ENCODE measurements around the gene STMP1.

DNA sequence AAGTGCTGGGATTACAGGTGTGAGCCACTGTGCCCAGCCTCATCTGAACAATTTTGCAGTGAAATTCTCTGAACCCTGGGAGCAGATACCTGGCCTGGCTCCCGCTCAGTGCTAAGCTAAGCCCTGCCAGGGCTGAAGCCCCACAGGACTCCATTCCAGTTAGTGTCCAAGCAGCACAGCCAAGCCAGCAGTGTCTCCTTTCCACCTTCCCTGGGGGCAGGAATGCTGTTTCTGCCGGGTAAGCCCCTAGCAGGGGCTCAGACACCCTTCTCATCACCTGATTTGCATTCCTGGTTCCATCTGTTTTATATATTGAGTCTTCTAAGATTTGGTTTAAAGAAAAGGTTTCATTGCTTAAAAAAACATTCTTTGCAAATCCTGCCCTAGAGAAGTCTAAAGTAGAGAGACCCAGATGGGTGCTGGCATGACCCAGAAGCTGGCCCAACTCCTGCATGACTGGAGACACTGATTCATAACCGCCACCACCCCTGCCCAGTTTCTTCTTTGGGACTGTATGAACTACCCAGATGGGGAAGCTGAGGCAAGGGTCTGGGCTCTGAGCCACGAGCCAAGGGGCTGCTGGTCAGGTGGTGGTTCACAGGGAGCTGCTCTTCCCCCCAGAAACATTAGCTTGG lies 51.6 kb downstream of the STMP1 start:
- no peak for TF ChIP-seq POLR2A (IDR thresholded peaks at IDR 0.05; ENCODE audit: low read depth)
- no peak for TF ChIP-seq EP300 (IDR thresholded peaks at IDR 0.05)
- TF ChIP-seq, protein P1, sequence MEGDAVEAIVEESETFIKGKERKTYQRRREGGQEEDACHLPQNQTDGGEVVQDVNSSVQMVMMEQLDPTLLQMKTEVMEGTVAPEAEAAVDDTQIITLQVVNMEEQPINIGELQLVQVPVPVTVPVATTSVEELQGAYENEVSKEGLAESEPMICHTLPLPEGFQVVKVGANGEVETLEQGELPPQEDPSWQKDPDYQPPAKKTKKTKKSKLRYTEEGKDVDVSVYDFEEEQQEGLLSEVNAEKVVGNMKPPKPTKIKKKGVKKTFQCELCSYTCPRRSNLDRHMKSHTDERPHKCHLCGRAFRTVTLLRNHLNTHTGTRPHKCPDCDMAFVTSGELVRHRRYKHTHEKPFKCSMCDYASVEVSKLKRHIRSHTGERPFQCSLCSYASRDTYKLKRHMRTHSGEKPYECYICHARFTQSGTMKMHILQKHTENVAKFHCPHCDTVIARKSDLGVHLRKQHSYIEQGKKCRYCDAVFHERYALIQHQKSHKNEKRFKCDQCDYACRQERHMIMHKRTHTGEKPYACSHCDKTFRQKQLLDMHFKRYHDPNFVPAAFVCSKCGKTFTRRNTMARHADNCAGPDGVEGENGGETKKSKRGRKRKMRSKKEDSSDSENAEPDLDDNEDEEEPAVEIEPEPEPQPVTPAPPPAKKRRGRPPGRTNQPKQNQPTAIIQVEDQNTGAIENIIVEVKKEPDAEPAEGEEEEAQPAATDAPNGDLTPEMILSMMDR (IDR thresholded peaks at IDR 0.05), result no peak
- no peak for TF ChIP-seq POLR2AphosphoS5 (IDR thresholded peaks at IDR 0.05)
